CD14-positive monocyte (primary cell): ENCODE measurements around the gene MCTS1. TPM values are rescaled to one million over a fixed set of nuclear protein-coding genes. Genes with fewer than 3 reads are reported as not detected.
"Not testable (repeated sequence)": the region's sequence is repeated elsewhere in the genome, so short reads cannot be mapped to it uniquely, and the experiment has no call there.

ENCODE experiments used
- DNase-seq, 3 donors: peaks; one replicate each; pipeline ENCODE4 v3.0.0-alpha.2; 2011 to 2022
- H2AFZ ChIP-seq: 2 replicates; pipeline ENCODE4 v1.6.0; 2012; ENCODE audit warnings: mild to moderate bottlenecking, low read depth, low read length, inconsistent platforms; ENCODE audit not compliant: insufficient read depth, poor library complexity, severe bottlenecking
- H3K27ac ChIP-seq, 2 donors: 1 replicate in 1 of 2; 2 replicates in 1 of 2; pipeline ENCODE4 v1.5.1; 2012 to 2013; ENCODE audit warnings: low read length in 2 of 2, control low read depth in 1 of 2, inconsistent platforms in 1 of 2, low read depth in 1 of 2, mild to moderate bottlenecking in 1 of 2
- H3K27me3 ChIP-seq, 2 donors: one replicate each; pipeline versions ENCODE4 v1.6.0 to v1.6.1; 2011 to 2013; ENCODE audit warnings: low read length in 2 of 2; ENCODE audit not compliant: control insufficient read depth in 2 of 2, insufficient read depth in 2 of 2
- H3K36me3 ChIP-seq, 2 donors: replicated peaks in 1 of 2; 1 replicate in 1 of 2; 2 replicates in 1 of 2; pipeline versions ENCODE4 v1.5.1 to v1.6.1; 2012 to 2013; ENCODE audit warnings: low read length in 2 of 2, control low read depth in 1 of 2, inconsistent platforms in 1 of 2, mild to moderate bottlenecking in 1 of 2; ENCODE audit not compliant: insufficient read depth in 2 of 2, control insufficient read depth in 1 of 2
- H3K4me1 ChIP-seq, 2 donors: 1 replicate in 1 of 2; 2 replicates in 1 of 2; pipeline versions ENCODE4 v1.5.1 to v1.6.1; 2012 to 2013; ENCODE audit warnings: low read length in 2 of 2, control low read depth in 1 of 2, inconsistent platforms in 1 of 2, mild to moderate bottlenecking in 1 of 2, moderate library complexity in 1 of 2; ENCODE audit not compliant: insufficient read depth in 2 of 2, control insufficient read depth in 1 of 2
- H3K4me2 ChIP-seq: replicated peaks from 2 replicates; pipeline ENCODE3; 2012; ENCODE audit warnings: low read length, moderate library complexity, mild to moderate bottlenecking; ENCODE audit not compliant: poor library complexity, severe bottlenecking; ENCODE audit errors: extremely low read depth
- H3K4me3 ChIP-seq, 3 experiments: fragments of 200-600 bp in 1 of 3; sonication (generic) in 1 of 3; replicated peaks in 1 of 3; 1 replicate in 2 of 3; 2 replicates in 1 of 3; pipeline ENCODE4 v1.5.1; 2011 to 2013; ENCODE audit warnings: low read length in 3 of 3, mild to moderate bottlenecking in 3 of 3, control low read depth in 2 of 3, low read depth in 2 of 3, inconsistent platforms in 1 of 3, moderate library complexity in 1 of 3
- H3K79me2 ChIP-seq: 2 replicates; pipeline ENCODE4 v1.6.0; 2012; ENCODE audit warnings: mild to moderate bottlenecking, control low read depth, inconsistent platforms, low read length, moderate library complexity; ENCODE audit not compliant: insufficient read depth
- H3K9ac ChIP-seq: 2 replicates; pipeline ENCODE4 v1.6.0; 2017; ENCODE audit warnings: low read length, mild to moderate bottlenecking; ENCODE audit not compliant: insufficient read depth, poor library complexity, severe bottlenecking
- H3K9me3 ChIP-seq, 2 donors: replicated peaks in 1 of 2; 1 replicate in 1 of 2; 2 replicates in 1 of 2; pipeline versions ENCODE4 v1.5.1 to v1.6.1; 2012 to 2013; ENCODE audit warnings: low read length in 2 of 2, control low read depth in 1 of 2; ENCODE audit not compliant: control insufficient read depth in 1 of 2, insufficient read depth in 1 of 2
- H4K20me1 ChIP-seq: 2 replicates; pipeline ENCODE4 v1.6.0; 2012; ENCODE audit warnings: mild to moderate bottlenecking, low read length, control low read depth, moderate library complexity; ENCODE audit not compliant: insufficient read depth
- H3K27ac Mint-ChIP-seq, 7 donors: one replicate each; pipeline ENCODE4 v1.8.0; 2020; ENCODE audit warnings: mild to moderate bottlenecking in 7 of 7, mixed read lengths in 7 of 7, moderate library complexity in 6 of 7, inconsistent platforms in 2 of 7
- H3K27me3 Mint-ChIP-seq, 3 donors: one replicate each; pipeline ENCODE4 v1.8.0; 2021 to 2022; ENCODE audit warnings: low read depth in 3 of 3, mild to moderate bottlenecking in 3 of 3, mixed read lengths in 3 of 3, moderate library complexity in 3 of 3, inconsistent platforms in 1 of 3
- H3K36me3 Mint-ChIP-seq, 2 donors: one replicate each; pipeline ENCODE4 v1.8.0; 2020; ENCODE audit warnings: mixed read lengths in 2 of 2, inconsistent platforms in 1 of 2, mild to moderate bottlenecking in 1 of 2
- H3K4me1 Mint-ChIP-seq: one replicate; pipeline ENCODE4 v1.8.0; 2020; ENCODE audit warnings: mild to moderate bottlenecking, mixed read lengths
- H3K4me3 Mint-ChIP-seq, 2 donors: one replicate each; pipeline ENCODE4 v1.8.0; 2020; ENCODE audit warnings: mild to moderate bottlenecking in 2 of 2, mixed read lengths in 2 of 2, moderate library complexity in 1 of 2
- H3K9me3 Mint-ChIP-seq, 7 donors: one replicate each; pipeline ENCODE4 v1.8.0; 2020 to 2022; ENCODE audit warnings: mixed read lengths in 7 of 7, mild to moderate bottlenecking in 6 of 7, moderate library complexity in 6 of 7, inconsistent platforms in 2 of 7
- WGBS: methylation state at CpG from one replicate; pipeline ENCODE4 v1.1.5; 2013; ENCODE audit warnings: missing lambda C conversion rate; ENCODE audit not compliant: insufficient coverage; 5-methylcytosine and 5-hydroxymethylcytosine counted together
- intact Hi-C, 2 donors: fragments of 100-400 bp; cut with micrococcal nuclease; formaldehyde crosslinking; loops; one replicate each; pipeline versions ENCODE4 v1.15.0 to v1.15.1; 2023
- polyA plus RNA-seq, 3 donors: library from polyadenylated mRNA; depleted of rRNA in 1 of 3; unstranded in 2 of 3; stranded (reverse) in 1 of 3; fragments of 300-500 nt in 2 of 3; fragments of >200 nt in 1 of 3; fragmentation: Illumina TruSeq in 2 of 3; gene quantifications; 1 replicate in 2 of 3; 2 replicates in 1 of 3; pipeline ENCODE4 v1.2.3, GENCODE V29; 2012 to 2021
- TF ChIP-seq, protein P1 (sequence below): fragments of 200-600 bp; IDR thresholded peaks from one replicate; pipeline ENCODE4 v1.8.0; 2022; ENCODE audit warnings: antibody characterized with exemption, mild to moderate bottlenecking

MCTS1 gene
- polyA plus RNA-seq, 3 donors, result 25.0 to 85.1 (median 74.6) TPM

- no peaks in the 10 kb centered on the region for H3K9me3 ChIP-seq
- H3K4me3 Mint-ChIP-seq, result no peak overlapping the region
- no peak overlapping the region for H3K9ac ChIP-seq
- intact Hi-C loops, result no loop called here
- no peaks in the 10 kb centered on the region for H3K4me1 Mint-ChIP-seq
- WGBS, result no CpG with 5 or more reads among the region's 3 CpGs
- no peak overlapping the region for H3K4me2 ChIP-seq
- H3K36me3 Mint-ChIP-seq, result no peaks in the 10 kb centered on the region
- H3K36me3 ChIP-seq, result no peaks in the 10 kb centered on the region
- no peak overlapping the region for H3K4me3 ChIP-seq
- H3K79me2 ChIP-seq, result no peaks in the 10 kb centered on the region
- no peaks in the 10 kb centered on the region for H3K4me1 ChIP-seq
- no peak for DNase-seq
- H3K27me3 Mint-ChIP-seq, result peaks cover 0 to 8% (median 0%) of the 10 kb centered on the region in 3 donors
- H3K9me3 Mint-ChIP-seq, result peaks cover 0 to 4% (median 0%) of the 10 kb centered on the region in 7 donors
- TF ChIP-seq, protein P1, sequence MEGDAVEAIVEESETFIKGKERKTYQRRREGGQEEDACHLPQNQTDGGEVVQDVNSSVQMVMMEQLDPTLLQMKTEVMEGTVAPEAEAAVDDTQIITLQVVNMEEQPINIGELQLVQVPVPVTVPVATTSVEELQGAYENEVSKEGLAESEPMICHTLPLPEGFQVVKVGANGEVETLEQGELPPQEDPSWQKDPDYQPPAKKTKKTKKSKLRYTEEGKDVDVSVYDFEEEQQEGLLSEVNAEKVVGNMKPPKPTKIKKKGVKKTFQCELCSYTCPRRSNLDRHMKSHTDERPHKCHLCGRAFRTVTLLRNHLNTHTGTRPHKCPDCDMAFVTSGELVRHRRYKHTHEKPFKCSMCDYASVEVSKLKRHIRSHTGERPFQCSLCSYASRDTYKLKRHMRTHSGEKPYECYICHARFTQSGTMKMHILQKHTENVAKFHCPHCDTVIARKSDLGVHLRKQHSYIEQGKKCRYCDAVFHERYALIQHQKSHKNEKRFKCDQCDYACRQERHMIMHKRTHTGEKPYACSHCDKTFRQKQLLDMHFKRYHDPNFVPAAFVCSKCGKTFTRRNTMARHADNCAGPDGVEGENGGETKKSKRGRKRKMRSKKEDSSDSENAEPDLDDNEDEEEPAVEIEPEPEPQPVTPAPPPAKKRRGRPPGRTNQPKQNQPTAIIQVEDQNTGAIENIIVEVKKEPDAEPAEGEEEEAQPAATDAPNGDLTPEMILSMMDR, result no peak
- H3K27ac Mint-ChIP-seq, result no peak overlapping the region
- H4K20me1 ChIP-seq, result no peaks in the 10 kb centered on the region
- H2AFZ ChIP-seq, result no peak overlapping the region
- no peaks in the 10 kb centered on the region for H3K27me3 ChIP-seq
- no peak overlapping the region for H3K27ac ChIP-seq
Observed at GRCh38 chrX:120570011-120570600, 33.8 kb upstream of the MCTS1 start.

DNA sequence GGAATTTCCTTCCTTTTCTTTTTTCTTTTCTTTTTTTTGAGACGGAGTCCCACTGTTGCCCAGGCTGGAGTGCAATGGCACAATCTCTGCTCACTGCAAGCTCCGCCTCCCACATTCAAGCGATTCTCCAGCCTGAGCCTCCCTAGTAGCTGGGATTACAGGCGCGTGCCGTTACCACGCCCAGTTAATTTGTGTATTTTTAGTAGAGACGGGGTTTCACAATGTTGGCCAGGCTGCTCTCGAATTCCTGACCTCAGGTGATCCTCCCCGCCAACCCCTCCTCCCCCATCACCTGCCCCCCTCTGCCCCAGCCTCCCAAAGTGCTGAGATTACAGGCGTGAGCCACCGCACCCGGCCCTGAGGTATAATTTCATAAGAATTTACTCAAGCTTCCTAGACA, 30.1 kb upstream of the MCTS1 start:
- H3K27ac ChIP-seq, DNase-seq, H3K4me2 ChIP-seq, intact Hi-C loops, H3K27me3 Mint-ChIP-seq, H3K9ac ChIP-seq, H3K36me3 Mint-ChIP-seq, H3K4me1 Mint-ChIP-seq, H3K27me3 ChIP-seq, H3K9me3 ChIP-seq, H3K79me2 ChIP-seq, H2AFZ ChIP-seq, H3K27ac Mint-ChIP-seq, H3K4me3 Mint-ChIP-seq, H4K20me1 ChIP-seq, H3K36me3 ChIP-seq, H3K4me3 ChIP-seq, H3K4me1 ChIP-seq: not testable (repeated sequence)
- peaks cover 0 to 10% (median 0%) of the 10 kb centered on the region in 7 donors for H3K9me3 Mint-ChIP-seq
- WGBS, result no CpG with 5 or more reads among the region's 13 CpGs
